Transverse colon (tissue), 4 donors: Measurements from ENCODE around the gene IRGQ. TPM values are rescaled to one million over a fixed set of nuclear protein-coding genes. Genes with fewer than 3 reads are reported as not detected.

ENCODE experiments used
- DNase-seq: peaks from one replicate; pipeline ENCODE4 v3.0.0-alpha.2; 2019
- H3K27ac ChIP-seq, 4 donors: fragments of 200-600 bp; sonication (generic); 2 replicates each; pipeline ENCODE4 v1.5.1; 2016 to 2018; ENCODE audit warnings: inconsistent platforms in 4 of 4
- H3K27me3 ChIP-seq: fragments of 200-600 bp; sonication (generic); 2 replicates; pipeline ENCODE4 v1.5.1; 2017; ENCODE audit warnings: inconsistent platforms
- H3K36me3 ChIP-seq, 4 donors: fragments of 200-600 bp; sonication (generic); 2 replicates each; pipeline ENCODE4 v1.5.1; 2017 to 2019; ENCODE audit warnings: inconsistent platforms in 4 of 4
- H3K4me1 ChIP-seq, 4 donors: fragments of 200-600 bp; sonication (generic); 2 replicates each; pipeline ENCODE4 v1.5.1; 2017 to 2020; ENCODE audit warnings: inconsistent platforms in 4 of 4
- H3K4me3 ChIP-seq, 4 donors: fragments of 200-600 bp; sonication (generic); 1 replicate in 1 of 4; 2 replicates in 3 of 4; pipeline versions ENCODE4 v1.5.1 to v1.6.1; 2017 to 2019; ENCODE audit warnings: inconsistent platforms in 4 of 4
- H3K9me3 ChIP-seq, 2 donors: fragments of 200-600 bp; sonication (generic); 2 replicates each; pipeline ENCODE4 v1.5.1; 2017 to 2019; ENCODE audit warnings: inconsistent platforms in 2 of 2
- EP300 ChIP-seq: sonication (generic); formaldehyde crosslinking; IDR thresholded peaks from one replicate; pipeline ENCODE4 v1.6.1; 2017; ENCODE audit warnings: antibody characterized with exemption, low read depth
- POLR2A ChIP-seq: fragments of 450-650 bp; IDR thresholded peaks from one replicate; pipeline ENCODE4 v1.6.1; 2016; ENCODE audit warnings: antibody characterized with exemption, mild to moderate bottlenecking, moderate library complexity
- POLR2AphosphoS5 ChIP-seq, 3 donors: sonication (generic); formaldehyde crosslinking; IDR thresholded peaks; one replicate each; pipeline ENCODE4 v1.6.1; 2016; ENCODE audit warnings: antibody characterized with exemption in 3 of 3
- WGBS, 2 donors: methylation state at CpG; one replicate each; pipeline ENCODE4 v1.1.5; 2018; ENCODE audit warnings: low coverage in 1 of 2; 5-methylcytosine and 5-hydroxymethylcytosine counted together
- in situ Hi-C, 4 donors: fragments of 200-750 bp; cut with MboI; loops; one replicate each; pipeline versions ENCODE4 v1.15.0 to v1.15.1; 2017; ENCODE audit warnings: low sequenced_read_pairs in 3 of 4, low pct_ligation_motif_present in 1 of 4, low pct_unique_long_range_greater_than_20kb in 1 of 4
- intact Hi-C: fragments of 100-400 bp; cut with DNase I; formaldehyde crosslinking; loops from one replicate; pipeline ENCODE4 v1.15.1; 2023; ENCODE audit warnings: low total_unique reads
- total RNA-seq, 4 donors: library from RNA; depleted of rRNA; stranded (reverse); fragments of >200 nt; gene quantifications; one replicate each; pipeline ENCODE4 v1.1.0, GENCODE V29; 2016
- TF ChIP-seq, protein P1 (sequence below), 5 experiments: fragments of 200-600 bp in 3 of 5; fragments of 450-650 bp in 2 of 5; sonication (generic) in 3 of 5; IDR thresholded peaks; 1 replicate in 2 of 5; 2 replicates in 3 of 5; pipeline ENCODE4 v1.5.1; 2016 to 2017; ENCODE audit warnings: antibody characterized with exemption in 5 of 5, inconsistent platforms in 3 of 5, mild to moderate bottlenecking in 2 of 5, moderate library complexity in 1 of 5

IRGQ gene
- total RNA-seq, 4 donors from 2014 or later = 15.7 to 32.5 (median 24.7) TPM

GRCh38 chr19:43545981-43546380 is 50.0 kb downstream of the IRGQ start:
- TF ChIP-seq POLR2A = no peak
- TF ChIP-seq POLR2AphosphoS5 (IDR thresholded peaks at IDR 0.05) = no peak
- TF ChIP-seq EP300 = no peak
- Histone ChIP-seq H3K27me3 (no peaks in the 10 kb centered on the region), H3K4me3 (no peak overlapping the region), H3K9me3 (no peaks in the 10 kb centered on the region), H3K4me1 (no peaks in the 10 kb centered on the region), H3K36me3 (peaks cover 0 to 25% (median 3%) of the 10 kb centered on the region in 4 donors), H3K27ac (no peak overlapping the region)
- 81% methylated on average over 2 of the region's 2 CpGs; no CpG with 5 or more reads in 1 of the 2 donors for WGBS, 2 donors
- DNase-seq = no peak
- intact Hi-C loops (no loop called here), in situ Hi-C loops (no loop called here)

DNA sequence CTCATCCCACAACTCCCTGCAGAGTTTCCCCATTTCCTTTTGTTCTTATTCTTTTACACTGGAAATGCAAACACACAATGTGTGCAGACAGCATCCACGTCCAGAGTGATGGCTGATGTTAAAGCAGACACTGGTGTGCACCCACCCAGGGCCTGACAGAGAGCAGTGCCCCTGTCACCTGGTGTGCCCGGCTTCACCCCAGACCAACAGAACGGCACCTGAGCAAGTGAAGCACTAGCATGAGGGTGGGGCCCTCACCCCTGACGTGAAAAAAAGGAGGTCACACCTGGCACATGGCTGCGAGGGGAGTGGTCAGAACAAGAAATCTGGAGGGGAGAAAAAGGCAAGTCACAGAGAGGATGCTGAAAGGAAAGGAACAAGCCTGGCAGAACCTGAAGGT is 50.7 kb downstream of the IRGQ start:
- peaks cover 0 to 18% (median 2%) of the 10 kb centered on the region in 4 donors for H3K36me3 ChIP-seq
- 78 to 86% methylated on average over 5 of the region's 5 CpGs for WGBS, 2 donors
- TF ChIP-seq EP300 (no peak), POLR2AphosphoS5 (IDR thresholded peaks at IDR 0.05) (no peak), POLR2A (no peak)
- TF ChIP-seq, protein P1, sequence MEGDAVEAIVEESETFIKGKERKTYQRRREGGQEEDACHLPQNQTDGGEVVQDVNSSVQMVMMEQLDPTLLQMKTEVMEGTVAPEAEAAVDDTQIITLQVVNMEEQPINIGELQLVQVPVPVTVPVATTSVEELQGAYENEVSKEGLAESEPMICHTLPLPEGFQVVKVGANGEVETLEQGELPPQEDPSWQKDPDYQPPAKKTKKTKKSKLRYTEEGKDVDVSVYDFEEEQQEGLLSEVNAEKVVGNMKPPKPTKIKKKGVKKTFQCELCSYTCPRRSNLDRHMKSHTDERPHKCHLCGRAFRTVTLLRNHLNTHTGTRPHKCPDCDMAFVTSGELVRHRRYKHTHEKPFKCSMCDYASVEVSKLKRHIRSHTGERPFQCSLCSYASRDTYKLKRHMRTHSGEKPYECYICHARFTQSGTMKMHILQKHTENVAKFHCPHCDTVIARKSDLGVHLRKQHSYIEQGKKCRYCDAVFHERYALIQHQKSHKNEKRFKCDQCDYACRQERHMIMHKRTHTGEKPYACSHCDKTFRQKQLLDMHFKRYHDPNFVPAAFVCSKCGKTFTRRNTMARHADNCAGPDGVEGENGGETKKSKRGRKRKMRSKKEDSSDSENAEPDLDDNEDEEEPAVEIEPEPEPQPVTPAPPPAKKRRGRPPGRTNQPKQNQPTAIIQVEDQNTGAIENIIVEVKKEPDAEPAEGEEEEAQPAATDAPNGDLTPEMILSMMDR (IDR thresholded peaks at IDR 0.05) = no peak
- in situ Hi-C loops (no loop called here), intact Hi-C loops (no loop called here)
- no peak overlapping the region for H3K4me3 ChIP-seq
- DNase-seq = no peak
- H3K27ac ChIP-seq = no peak overlapping the region
- H3K27me3 ChIP-seq = no peaks in the 10 kb centered on the region
- no peaks in the 10 kb centered on the region for H3K4me1 ChIP-seq
- H3K9me3 ChIP-seq = no peaks in the 10 kb centered on the region

DNA sequence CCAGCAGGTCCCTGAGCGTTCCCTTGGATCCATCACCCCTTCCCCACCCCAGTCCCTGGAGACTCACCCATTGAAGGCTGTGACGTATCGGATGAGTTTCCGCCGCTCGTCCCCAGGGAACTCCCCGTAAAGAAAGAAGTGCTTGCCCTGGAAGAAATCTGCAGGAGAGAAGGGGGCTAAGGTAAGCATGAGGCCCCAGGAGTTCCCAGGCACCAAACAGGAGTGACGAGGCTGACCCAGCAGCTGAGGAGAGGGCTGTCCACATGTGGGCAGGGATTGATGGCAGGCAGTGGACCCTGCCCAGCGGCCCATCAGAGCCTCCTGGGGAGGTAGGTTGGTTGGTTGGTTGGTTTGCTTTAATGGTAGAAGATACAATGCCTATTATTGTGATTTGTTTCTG is 51.9 kb downstream of the IRGQ start:
- Histone ChIP-seq H3K27ac (no peak overlapping the region), H3K36me3 (peaks cover 0 to 14% (median 3%) of the 10 kb centered on the region in 4 donors), H3K4me3 (no peak overlapping the region), H3K27me3 (no peaks in the 10 kb centered on the region), H3K9me3 (no peaks in the 10 kb centered on the region), H3K4me1 (no peaks in the 10 kb centered on the region)
- intact Hi-C loops = no loop called here
- in situ Hi-C loops = no loop called here
- 96% methylated on average over 9 of the region's 9 CpGs; no CpG with 5 or more reads in 1 of the 2 donors for WGBS, 2 donors
- TF ChIP-seq POLR2A (no peak), EP300 (no peak), POLR2AphosphoS5 (IDR thresholded peaks at IDR 0.05) (no peak)
- TF ChIP-seq, protein P1 (IDR thresholded peaks at IDR 0.05) = no peak
- DNase-seq = no peak

DNA sequence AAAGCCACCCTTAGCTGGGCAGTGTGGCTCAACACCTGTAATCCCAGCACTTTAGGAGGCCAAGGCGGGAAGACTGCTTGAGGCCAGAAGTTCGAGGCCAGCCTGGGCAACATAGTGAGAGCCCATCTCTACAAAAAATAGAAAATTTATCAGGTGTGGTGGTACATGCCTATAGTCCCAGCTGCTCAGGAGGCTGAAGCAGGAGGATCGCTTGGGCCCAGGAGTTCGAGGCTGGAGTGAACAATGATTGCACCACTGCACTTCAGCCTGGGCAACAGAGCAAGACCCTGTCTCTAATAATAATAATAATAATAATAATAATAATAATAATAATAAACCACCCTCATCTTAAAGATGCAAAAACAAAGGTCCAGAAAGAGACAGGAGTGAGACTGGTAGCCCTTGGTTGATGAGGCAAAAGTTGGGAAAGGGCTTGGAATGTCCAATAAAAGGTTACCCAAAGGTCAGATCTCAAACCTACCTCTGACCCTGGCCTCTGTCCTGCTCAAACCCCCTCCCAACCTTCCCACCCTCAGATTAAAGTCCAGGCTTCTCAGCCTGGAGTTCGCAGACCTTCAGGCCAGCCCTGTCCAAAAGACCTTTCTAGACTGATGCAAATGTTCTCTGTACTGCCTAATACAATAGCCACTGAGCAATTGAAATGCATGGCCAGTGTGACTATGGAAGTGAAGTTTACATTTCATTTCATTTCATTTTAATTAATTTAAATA is 53.8 kb downstream of the IRGQ start:
- TF ChIP-seq EP300 (no peak), POLR2AphosphoS5 (IDR thresholded peaks at IDR 0.05) (no peak), POLR2A (no peak)
- TF ChIP-seq, protein P1 (IDR thresholded peaks at IDR 0.05) = no peak
- Histone ChIP-seq H3K9me3 (no peaks in the 10 kb centered on the region), H3K4me1 (no peaks in the 10 kb centered on the region), H3K4me3 (no peak overlapping the region), H3K36me3 (peaks cover 0 to 23% (median 5%) of the 10 kb centered on the region in 4 donors), H3K27me3 (no peaks in the 10 kb centered on the region), H3K27ac (no peak overlapping the region)
- WGBS, 2 donors = 91% methylated on average over 5 of the region's 5 CpGs; no CpG with 5 or more reads in 1 of the 2 donors
- in situ Hi-C loops (no loop called here), intact Hi-C loops (no loop called here)
- DNase-seq = no peak
